ENCODE measurements around the gene PTPRT.
"Not testable (repeated sequence)": the region's sequence is repeated elsewhere in the genome, so short reads cannot be mapped to it uniquely, and the experiment has no call there.

Gene PTPRT

GRCh38 chr20:43186312-43186711 is 3.4 kb downstream of the PTPRT start:
- DNase-seq, result no peak

- DNase-seq, result no peak
Observed at GRCh38 chr20:43185901-43186300, 3.8 kb downstream of the PTPRT start.

GRCh38 chr20:43183536-43184070 is 6.1 kb downstream of the PTPRT start:
- DNase-seq, result no peak

- no peak for DNase-seq
Observed at GRCh38 chr20:43178080-43178479, 11.6 kb downstream of the PTPRT start.

DNA sequence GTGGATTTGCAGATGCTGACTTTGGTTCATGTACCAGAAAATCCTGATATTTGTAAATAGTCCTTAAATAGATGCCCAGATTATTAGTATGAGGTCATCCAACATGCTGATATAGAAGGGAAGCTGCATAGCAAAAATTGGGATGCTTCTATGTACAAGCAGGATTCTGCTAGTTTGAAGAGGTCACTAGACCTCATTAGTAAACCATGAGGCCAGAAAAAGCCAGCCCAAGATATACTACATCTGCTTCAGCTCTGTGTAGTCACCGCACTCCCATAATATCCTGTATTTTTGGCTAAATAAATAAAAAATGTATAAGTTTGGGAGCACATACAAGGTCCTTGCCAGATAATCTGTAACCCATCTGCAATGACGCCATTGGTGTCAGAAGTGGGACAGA is 13.0 kb downstream of the PTPRT start:
- no peak for DNase-seq

DNA sequence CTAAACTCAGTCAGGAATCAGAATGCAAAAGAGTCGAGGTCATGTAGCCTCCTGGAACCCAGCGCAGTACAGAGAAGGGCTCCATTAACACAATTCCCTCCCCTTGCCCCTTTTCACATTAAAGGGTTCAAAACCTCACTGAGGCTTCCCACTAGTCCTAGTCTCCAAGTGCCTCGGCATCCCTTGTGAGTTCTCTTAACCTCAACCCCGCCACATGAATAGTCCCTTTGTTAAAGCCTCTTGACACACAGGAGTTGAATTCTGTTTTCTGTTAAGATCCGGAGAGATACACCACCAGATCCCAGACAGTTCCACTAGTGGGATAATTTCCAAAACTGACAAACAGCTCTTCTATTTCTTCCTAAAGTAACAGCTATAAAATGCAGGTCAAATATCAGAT is 17.8 kb downstream of the PTPRT start:
- no peak for DNase-seq

DNA sequence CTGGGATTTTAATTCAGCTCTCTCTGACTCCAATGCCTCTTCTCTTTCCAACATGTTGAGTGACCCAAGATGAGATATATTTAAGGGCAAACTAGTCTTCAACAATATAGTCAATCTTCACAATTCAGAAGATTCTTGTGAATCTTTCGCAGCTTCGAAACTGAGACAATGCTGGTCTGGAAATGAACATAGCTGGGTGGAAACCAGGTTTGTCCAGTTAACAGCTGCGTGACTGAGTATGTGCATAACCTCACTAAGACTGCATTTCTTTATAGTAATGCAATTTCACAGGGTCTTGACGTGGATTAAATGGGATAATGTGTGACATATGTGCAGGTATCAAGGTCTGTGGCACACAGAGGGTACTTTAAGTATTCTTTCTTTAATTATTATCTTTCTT is 18.9 kb downstream of the PTPRT start:
- no peak for DNase-seq

DNA sequence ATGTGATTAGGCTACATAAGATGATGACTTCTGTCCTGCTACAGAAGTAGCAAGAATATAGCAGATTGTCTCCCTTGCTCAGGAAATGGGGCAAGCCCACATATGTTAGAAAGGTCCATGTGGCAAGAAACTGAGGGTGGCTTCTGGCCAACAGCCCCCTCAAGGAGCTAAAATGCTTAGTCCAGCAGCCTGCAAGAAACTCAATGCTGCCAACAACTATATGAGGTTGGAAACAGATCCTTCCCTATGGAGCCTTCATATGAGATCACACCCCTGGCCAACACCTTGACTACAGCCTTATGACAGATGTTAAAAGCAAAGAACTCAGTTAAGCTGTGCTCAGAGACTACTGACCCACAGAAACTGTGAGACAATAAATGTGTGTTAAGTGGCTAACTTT is 22.1 kb downstream of the PTPRT start:
- no peak for DNase-seq

DNA sequence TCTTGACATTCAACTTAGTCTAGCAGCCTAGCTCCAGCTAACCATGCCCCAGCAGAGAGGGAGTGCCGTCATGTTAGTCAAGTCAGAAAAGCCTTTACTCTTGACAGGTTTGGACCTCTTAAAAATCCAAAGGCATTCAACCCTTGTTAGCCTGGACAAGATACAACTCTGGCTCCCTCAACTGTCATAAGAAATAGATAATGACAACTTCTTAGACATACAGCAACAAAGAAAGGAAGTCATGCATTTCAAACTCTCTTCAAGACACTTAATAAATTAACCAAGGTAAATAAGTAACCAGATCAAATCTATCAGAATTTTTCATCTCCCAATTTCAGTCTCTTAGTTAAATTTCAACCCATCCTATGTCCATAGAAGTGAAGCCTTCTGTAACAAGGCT is 22.7 kb downstream of the PTPRT start:
- DNase-seq, result no peak

GRCh38 chr20:43165611-43166010 is 24.1 kb downstream of the PTPRT start:
- DNase-seq, result no peak

DNA sequence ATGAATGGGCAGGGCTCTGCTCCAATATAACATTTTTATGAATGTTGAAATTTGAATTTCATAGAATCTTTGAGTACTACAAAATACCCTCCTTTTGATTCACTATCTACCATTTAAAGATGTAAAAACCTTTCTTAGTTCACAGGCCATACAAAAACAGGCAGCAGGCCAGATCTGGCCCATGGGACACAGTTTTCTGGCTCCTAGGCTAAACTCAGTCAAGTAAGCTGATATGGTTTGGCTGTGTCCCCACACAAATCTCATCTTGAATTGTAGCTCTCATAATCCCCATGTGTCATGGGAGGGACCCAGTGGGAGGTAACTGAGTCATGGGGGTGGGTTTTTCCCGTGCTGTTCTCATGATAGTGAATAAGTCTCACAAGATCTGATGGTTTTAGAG is 25.0 kb downstream of the PTPRT start:
- DNase-seq, result not testable (repeated sequence)

- DNase-seq, result no peak
Observed at GRCh38 chr20:43161716-43162115, 28.0 kb downstream of the PTPRT start.

DNA sequence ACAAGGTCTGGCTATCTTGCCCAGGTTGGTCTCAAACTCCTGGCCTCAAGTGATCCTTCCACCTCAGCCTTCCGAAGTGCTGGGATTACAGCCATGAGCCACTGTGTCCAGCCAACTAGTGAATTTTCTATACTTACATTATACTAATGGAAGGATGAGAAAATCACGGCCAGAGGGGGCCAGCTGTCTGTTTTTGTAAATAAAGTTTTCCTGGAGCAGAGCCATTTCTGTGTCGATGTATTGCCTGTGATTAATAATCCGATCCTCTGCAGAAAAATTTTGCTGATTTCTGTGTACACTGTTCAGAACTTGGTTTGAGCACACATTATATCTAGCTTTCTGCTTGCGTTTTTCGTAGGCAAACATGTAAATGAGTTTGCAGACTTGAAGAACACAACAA is 28.8 kb downstream of the PTPRT start:
- no peak for DNase-seq

DNA sequence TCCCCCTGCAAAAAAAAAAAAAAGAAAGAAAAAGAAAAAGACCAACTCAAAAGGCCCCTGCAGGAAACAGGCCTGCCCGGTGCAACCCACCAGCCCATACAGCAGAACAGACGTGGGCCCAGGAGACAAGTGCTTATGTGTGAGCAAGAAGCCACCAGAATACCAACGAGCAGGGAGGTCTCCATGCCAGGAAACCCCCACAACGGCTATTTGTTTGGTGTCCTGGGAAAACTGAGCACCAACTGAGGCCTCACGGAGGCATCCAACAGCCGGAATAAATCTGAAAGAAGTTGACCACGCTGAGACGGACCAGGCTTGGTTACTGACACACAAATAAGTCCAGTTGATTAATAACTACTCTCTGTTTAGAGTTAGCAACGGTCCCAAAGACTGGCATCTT is 29.7 kb downstream of the PTPRT start:
- DNase-seq, result no peak

DNA sequence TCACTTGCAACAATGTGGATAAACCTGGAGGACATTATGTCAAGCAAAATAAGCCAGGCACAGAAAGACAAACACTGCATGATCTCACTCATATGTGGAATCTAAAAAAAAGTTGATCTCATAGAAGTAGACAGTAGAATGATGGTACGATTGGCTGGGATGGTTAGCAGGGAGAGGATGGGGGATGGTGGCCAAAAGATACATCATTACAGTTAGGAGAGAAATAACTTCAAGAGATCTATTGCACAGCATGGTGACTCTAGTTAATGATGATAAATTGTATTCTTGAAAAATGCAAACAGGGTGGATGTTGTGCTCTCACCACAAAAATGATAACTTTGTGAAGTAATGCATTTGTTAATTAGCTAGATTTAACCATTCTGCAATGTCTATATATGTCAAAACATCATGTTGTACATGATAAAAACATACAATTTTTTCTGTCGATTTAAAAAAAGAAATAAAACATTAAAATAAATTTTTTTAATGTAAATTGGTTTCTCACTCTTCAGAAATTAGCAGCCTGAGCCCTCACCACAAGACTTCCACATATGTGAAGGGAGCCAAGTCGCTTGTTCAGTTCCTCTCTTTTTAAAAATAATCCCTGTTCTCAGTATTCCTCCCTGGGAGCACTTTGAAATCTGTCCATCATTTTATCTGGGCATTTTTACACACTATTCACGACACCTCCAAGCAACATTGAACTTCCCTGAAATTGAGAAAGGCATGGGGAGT is 34.2 kb downstream of the PTPRT start:
- DNase-seq, result no peak

DNA sequence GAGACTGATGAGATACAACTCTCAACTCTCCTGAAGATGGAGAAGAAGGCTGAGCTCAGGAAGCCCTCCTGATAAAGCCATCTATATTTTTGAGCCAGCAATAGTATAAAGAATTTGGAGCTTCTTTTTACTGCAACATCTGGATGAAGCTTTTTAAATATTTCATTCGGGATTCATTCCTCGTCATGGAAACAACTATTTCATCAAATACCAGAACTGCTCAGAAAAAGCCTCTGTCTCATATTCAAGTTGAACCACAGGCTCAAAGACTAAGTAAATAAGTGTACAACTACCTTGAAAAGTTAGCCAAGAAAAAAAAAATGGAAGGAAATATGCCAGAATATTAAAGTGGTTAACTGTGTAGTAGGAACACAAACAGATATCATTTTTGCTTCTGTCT is 37.8 kb downstream of the PTPRT start:
- no peak for DNase-seq

GRCh38 chr20:43151256-43151655 is 38.5 kb downstream of the PTPRT start:
- DNase-seq, result no peak

DNA sequence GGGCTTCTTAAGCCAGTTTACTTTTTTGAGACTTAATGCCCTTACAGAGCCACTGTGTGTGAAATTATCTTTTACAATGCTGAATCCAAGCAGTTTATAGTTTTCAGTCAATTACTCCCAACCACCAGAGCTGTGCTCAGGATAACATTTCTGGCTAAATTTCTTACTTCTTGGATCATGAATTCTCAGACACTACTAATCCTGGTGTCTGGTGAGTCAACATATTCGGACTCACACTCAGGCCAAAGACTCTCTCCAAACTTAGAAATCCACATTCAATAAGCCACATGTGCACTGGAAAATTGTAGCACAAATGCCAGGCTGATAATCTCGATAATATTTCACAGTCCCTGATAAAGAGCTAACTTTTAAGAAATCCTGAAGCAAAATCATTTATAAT is 49.0 kb downstream of the PTPRT start:
- no peak for DNase-seq

GRCh38 chr20:43138061-43138770 is 51.5 kb downstream of the PTPRT start:
- no peak for DNase-seq

DNA sequence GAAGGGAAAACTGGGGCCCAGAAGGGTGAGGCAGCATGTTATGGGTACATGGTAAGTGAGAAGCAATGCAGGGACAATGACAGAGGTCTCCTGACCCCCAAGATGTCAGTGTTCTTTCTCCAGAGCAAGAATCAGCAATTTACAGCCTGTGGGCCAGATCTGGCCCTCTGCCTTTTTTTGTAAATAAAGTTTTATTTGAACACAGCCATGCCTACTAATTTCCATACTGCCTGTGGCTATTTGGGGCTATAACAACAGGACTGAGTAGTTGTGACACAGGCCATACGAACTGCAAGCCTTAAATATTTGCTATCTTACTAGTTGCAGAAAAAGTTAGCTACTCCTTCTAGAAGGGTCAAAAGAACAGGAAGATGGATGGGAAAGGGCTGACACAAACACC is 52.5 kb downstream of the PTPRT start:
- no peak for DNase-seq

DNA sequence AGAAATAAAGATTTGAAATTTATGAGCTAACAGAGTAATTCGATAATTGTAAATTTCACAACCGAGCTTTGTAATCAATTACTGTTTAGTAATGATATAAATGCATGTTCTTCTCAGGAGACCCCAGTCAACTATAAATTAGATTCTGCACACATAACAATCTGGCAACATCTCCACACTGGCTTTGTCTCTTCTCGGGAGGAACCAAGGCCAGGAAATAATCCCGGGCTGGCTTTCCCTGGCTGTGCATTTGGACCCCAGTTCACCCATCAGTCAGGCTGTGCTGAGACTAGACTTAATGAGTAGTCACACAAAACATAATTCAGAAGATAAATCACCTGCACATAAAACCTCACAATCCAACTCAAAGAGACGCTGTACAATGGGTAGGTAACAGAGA is 65.5 kb downstream of the PTPRT start:
- DNase-seq, result no peak

GRCh38 chr20:43123180-43123579 is 66.5 kb downstream of the PTPRT start:
- no peak for DNase-seq

DNA sequence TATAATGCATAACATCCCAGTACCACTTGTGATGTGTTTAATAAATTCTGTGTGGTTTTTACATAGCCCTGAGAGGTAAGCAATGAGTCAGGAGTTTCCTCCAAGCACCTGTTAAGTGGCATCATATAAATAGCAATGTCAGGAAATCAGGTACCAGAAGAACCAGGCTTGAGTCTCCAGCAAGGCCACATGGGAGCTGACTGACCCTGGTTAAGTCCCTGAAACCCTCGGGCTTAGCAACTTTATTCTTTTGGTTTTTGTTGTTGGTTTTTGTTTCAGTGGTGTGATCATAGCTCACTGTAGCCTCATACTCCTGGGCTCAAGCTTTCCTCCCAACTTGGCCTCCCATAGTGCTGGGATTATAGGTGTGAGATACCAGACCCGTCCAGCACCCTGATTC is 70.0 kb downstream of the PTPRT start:
- DNase-seq, result no peak

- DNase-seq, result no peak
Observed at GRCh38 chr20:43102394-43102793, 87.3 kb downstream of the PTPRT start.

DNA sequence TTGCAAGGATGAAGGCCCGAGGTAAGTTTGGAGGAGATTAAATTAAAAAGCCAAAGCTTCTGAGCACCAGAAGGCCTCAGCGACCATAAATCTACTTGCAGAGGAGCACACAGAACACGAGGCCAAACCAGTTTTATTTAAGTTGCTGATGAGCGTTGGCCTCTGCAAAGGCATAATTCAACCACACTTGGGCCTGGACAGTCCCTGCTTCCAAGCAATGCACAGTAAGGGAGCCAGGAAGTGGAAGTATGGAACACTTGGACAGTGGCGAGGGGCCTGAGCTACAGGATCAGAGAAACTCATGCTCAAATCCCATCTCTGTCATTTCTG is 92.8 kb downstream of the PTPRT start:
- no peak for DNase-seq

All from stimulated activated CD4-positive, alpha-beta T cell treated with anti-CD3 and anti-CD28 coated beads, Interleukin-2, amount 100 ng/mL, for 24 hours (primary cell).